ENCODE measurements around the gene PCDHB13. TPM values are rescaled to one million over a fixed set of nuclear protein-coding genes. Genes with fewer than 3 reads are reported as not detected.

Gene PCDHB13
- total RNA-seq = 0.19 and 1.1 TPM in 2 replicates

DNA sequence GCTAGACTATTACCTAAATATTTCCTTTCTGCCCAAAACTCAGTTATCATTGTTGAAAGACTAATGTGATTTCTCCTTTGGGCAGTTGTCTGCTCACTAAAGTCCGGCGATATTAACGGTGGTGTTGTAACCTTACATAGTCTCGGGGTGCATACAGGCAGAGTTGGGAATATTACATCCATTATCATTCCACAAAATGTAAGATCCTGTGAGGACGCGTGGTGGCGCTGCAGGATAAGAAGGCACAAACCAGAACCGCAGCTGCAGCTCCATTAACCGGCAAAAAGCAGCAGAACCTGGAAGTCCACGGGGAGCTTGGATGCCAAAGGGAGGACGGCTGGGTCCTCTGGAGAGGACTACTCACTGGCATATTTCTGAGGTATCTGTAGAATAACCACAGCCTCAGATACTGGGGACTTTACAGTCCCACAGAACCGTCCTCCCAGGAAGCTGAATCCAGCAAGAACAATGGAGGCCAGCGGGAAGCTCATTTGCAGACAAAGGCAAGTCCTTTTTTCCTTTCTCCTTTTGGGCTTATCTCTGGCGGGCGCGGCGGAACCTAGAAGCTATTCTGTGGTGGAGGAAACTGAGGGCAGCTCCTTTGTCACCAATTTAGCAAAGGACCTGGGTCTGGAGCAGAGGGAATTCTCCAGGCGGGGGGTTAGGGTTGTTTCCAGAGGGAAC, at the start of gene PCDHB13:
PCDHB13 (plus strand) TSS at position 264 of the 684 bp plus-strand sequence; CDS start at position 469, 205 bp downstream.

DNA sequence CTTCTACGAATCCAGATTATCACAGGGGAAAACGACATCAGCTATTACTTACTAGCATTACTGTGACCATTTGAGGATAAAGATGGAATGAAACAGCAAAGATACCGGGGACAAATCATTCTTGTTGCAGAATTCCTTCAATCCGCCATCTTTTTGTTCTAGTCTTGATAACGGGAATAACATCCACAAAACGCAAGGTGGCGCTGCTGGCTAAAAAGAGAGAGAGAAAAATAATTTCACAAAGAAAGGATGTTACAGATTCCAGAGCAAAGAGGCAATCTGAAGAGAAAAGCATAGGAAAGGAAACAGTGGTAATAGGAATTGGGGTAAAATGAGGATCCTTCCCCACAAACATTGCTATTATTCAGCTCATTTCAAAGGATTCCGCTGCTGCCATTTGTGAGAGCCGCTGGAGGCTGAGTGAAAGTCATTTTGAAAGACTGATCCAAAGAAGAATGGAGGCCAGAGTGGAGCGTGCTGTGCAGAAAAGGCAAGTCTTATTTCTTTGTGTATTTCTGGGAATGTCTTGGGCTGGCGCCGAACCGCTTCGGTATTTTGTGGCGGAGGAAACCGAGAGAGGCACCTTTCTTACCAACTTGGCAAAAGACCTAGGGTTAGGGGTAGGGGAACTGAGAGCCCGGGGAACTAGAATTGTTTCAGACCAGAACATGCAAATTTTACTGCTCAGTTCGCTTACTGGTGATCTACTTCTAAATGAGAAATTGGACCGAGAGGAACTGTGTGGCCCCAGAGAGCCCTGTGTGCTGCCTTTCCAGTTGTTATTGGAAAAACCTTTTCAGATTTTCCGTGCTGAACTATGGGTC, 41.1 kb upstream of the PCDHB13 start, which contains the start of gene PCDHB7:
PCDHB7 (plus strand) TSS at position 264 of the 824 bp plus-strand sequence; CDS start at position 456, 192 bp downstream.

DNA sequence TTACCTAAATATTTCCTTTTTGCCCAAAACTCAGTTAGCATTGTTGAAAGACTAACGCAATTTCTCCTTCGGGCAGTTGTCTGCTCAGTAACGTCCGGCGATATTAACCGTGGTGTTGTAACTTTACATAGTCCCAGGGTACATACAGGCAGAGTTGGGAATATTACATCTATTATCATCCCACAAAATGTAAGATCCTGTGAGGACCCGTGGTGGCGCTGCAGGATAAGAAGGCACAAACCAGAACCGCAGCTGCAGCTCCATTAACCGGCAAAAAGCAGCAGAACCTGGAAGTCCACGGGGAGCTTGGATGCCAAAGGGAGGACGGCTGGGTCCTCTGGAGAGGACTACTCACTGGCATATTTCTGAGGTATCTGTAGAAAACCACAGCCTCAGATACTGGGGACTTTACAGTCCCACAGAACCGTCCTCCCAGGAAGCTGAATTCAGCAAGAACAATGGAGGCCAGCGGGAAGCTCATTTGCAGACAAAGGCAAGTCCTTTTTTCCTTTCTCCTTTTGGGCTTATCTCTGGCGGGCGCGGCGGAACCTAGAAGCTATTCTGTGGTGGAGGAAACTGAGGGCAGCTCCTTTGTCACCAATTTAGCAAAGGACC, 36.0 kb upstream of the PCDHB13 start, which contains the start of gene PCDHB8:
PCDHB8 (plus strand) TSS at position 214 of the 615 bp plus-strand sequence; CDS start at position 459, 245 bp downstream.

DNA sequence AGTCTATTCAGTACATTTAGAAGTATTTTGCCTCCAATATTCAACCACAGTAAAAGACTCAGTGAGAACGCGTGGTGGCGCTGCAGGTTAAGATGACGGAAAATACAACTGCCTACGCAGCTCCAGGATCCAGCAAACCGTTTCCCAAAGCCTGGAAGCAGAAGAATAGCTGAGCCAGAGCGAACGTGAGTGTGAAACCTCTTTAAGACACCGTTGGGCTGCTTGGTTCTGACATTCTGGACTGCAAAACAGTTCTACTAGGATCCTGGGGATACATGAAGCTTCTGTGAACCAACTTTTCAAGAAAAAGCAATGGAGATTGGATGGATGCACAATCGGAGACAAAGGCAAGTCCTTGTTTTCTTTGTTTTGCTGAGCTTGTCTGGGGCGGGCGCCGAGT, 31.5 kb upstream of the PCDHB13 start, which contains the start of gene PCDHB16:
PCDHB16 (plus strand) TSS at position 140 of the 400 bp plus-strand sequence; CDS start at position 313, 173 bp downstream.

DNA sequence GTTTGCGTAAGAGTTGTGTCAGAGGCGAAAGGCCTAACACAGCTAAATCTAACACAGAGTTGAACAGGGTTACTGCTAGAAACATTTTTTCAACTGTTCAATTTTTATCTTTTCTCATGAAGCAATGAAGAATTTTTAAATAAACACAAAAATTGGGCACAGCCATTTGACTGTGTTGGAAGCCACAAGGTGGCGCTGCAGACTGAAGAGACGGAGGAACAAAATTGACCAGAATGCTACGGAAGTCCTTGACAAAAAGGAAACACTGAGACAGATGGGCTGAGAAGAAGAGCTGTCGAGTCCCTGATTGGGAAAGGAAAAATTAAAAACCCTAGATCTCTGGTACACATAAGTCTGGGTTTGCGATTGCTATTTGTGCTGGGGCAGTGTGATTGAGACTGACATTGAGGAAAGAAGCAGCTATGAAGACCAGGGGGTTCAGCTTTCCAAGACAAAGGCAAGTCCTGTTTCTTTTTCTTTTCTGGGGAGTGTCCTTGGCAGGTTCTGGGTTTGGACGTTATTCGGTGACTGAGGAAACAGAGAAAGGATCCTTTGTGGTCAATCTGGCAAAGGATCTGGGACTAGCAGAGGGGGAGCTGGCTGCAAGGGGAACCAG, 26.7 kb upstream of the PCDHB13 start, which contains the start of gene PCDHB9:
PCDHB9 (plus strand) TSS at position 265 of the 616 bp plus-strand sequence; CDS start at position 423, 158 bp downstream.

DNA sequence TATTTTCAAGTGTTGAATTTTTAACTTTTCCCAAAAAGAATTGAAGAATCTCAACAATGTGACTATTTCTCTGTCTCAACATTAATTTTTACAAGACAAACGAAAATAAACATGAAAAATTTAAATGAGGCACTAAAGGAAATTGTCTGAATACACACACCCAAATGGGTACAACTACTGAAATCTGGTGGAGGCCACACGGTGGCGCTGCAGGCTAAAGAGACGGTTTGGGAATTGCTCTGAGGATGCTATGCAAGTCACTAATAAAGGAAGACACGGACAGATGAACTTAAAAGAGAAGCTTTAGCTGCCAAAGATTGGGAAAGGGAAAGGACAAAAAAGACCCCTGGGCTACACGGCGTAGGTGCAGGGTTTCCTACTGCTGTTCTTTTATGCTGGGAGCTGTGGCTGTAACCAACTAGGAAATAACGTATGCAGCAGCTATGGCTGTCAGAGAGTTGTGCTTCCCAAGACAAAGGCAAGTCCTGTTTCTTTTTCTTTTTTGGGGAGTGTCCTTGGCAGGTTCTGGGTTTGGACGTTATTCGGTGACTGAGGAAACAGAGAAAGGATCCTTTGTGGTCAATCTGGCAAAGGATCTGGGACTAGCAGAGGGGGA, 21.5 kb upstream of the PCDHB13 start, which contains the start of gene PCDHB10:
PCDHB10 (plus strand) TSS at position 244 of the 616 bp plus-strand sequence; CDS start at position 444, 200 bp downstream.

DNA sequence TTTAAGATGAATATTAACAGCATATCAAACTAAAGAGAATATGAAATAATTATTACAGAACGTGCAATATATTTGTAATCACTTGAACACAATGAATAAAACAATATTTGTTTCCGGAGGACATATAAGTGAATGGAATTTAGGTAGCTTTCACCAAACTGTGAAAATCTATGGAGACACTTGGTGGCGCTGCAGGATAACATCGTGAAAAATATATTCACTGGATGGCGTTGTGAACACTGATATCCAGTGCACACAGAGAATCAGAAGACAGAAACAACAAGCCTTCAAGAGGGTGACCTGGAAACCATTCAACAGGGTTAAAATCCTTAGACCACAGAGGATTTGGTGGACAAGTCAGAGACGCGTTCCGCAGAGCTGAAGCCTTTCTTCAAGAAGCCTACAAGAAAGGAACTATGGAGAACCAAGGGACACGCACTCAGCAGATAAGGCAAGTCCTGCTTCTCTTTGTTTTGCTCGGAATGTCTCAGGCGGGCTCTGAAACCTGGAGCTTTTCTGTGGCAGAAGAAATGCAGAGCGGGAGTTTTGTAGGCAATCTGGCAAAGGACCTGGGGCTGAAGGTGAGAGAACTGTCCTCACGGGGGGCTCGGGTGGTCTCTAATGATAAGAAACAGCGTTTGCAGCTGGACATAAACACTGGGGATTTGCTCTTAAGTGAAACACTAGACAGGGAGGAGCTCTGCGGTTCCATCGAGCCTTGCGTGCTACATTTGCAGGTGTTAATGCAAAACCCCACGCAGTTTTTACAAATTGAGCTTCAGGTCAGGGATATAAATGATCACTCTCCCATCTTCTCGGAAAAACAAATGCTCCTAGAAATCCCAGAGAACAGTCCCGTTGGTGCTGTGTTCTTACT, 14.1 kb upstream of the PCDHB13 start, which contains the start of gene PCDHB11:
PCDHB11 (plus strand) TSS at position 269 of the 877 bp plus-strand sequence; CDS start at position 417, 148 bp downstream.

DNA sequence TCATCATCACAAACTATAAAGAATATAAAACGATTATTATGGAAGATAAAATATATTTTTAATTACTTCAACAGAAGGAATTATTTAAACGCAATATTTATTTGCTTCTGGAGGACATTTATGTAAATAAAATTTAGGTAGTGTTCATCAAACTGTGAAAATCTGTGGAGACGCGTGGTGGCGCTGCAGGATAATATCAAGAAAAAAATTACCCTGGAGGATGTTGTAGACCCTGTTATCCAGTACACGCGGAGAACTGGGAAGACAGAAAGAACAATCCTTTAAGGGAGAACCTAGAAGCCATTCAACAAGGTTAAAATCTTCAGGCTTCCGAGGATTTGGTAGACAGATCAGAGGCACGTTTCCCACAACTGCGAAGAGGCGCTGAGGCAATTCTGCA, 5.2 kb upstream of the PCDHB13 start, which contains the start of gene PCDHB12:
PCDHB12 (plus strand) TSS at position 242 of the 400 bp plus-strand sequence. CDS start 189 bp downstream, outside the sequence.

DNA sequence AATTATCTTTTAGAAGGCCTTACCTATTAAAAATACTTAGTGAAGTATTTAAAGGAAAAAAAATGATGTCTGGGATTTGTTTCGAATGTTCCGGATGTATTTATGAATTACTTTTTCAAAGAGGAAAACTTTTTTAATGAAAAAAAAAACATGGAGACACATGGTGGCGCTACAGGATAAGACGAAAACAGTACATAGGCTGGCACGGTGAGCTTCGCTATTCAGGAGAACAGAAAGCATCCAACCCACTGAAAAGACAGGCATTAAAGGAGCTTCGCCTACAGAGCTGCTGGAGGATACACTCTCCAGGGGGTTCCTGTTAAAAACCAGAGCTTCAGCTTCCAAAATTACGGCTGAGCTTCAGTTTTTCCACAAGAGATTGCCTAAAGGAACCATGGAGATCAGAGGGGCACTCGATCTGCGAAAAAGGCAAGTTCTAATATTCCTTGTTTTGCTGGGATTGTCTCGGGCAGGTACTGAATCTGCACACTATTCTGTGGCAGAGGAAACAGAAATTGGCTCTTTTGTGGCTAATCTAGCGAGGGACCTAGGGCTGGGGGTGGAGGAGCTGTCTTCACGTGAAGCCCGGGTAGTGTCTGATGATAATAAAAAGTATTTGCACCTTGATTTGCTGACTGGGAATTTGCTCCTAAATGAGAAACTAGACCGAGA, 9.5 kb downstream of the PCDHB13 start, which contains the start of gene PCDHB14:
PCDHB14 (plus strand) TSS at position 232 of the 672 bp plus-strand sequence; CDS start at position 395, 163 bp downstream.

DNA sequence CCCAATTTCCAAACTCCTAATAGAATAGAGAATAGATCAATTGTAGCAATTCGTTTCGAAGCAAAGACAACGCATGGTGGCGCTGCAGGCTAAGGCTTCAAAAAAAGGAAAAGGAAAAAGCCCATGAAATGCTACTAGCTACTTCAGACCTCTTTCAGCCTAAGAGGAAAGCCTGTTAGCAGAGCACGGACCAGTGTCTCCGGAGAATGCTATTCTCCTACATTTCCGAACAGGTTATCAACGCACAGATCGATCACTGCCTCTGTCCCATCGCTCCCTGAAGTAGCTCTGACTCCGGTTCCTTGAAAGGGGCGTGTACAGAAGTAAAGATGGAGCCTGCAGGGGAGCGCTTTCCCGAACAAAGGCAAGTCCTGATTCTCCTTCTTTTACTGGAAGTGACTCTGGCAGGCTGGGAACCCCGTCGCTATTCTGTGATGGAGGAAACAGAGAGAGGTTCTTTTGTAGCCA, 31.6 kb downstream of the PCDHB13 start, which contains the start of gene PCDHB15:
PCDHB15 (plus strand) TSS at position 146 of the 468 bp plus-strand sequence; CDS start at position 330, 184 bp downstream.

Other genes with a start within 250 kb of the PCDHB13 start
- 0.19 and 1.4 TPM in 2 replicates for gene PCDHAC2, start 247.4 kb upstream of the PCDHB13 start, total RNA-seq
- not detected in 2 replicates for gene PCDHB1, start 162.5 kb upstream of the PCDHB13 start, total RNA-seq
- gene PCDHB2, start 119.3 kb upstream of the PCDHB13 start, total RNA-seq = 0.77 and 6.5 TPM in 2 replicates
- gene PCDHB3, start 113.4 kb upstream of the PCDHB13 start, total RNA-seq = 0.19 and 3.9 TPM in 2 replicates
- under 0.01 and 0.85 TPM in 2 replicates for gene PCDHB4, start 92.1 kb upstream of the PCDHB13 start, total RNA-seq
- 0.58 and 3.1 TPM in 2 replicates for gene PCDHB5, start 78.7 kb upstream of the PCDHB13 start, total RNA-seq
- under 0.01 and 0.28 TPM in 2 replicates for gene PCDHB6, start 63.9 kb upstream of the PCDHB13 start, total RNA-seq
- 0.19 and 1.1 TPM in 2 replicates for gene PCDHB7, start 41.3 kb upstream of the PCDHB13 start, total RNA-seq
- under 0.01 and 1.4 TPM in 2 replicates for gene PCDHB8, start 36.1 kb upstream of the PCDHB13 start, total RNA-seq
- gene PCDHB16, start 31.5 kb upstream of the PCDHB13 start, total RNA-seq = 0.19 and 1.7 TPM in 2 replicates
- under 0.01 and 0.56 TPM in 2 replicates for gene PCDHB9, start 26.8 kb upstream of the PCDHB13 start, total RNA-seq
- 0.19 and 1.7 TPM in 2 replicates for gene PCDHB10, start 21.6 kb upstream of the PCDHB13 start, total RNA-seq
- gene PCDHB11, start 14.3 kb upstream of the PCDHB13 start, total RNA-seq = 0.19 and 0.85 TPM in 2 replicates
- under 0.01 and 0.28 TPM in 2 replicates for gene PCDHB12, start 5.2 kb upstream of the PCDHB13 start, total RNA-seq
- 0.58 and 2.5 TPM in 2 replicates for gene PCDHB14, start 9.4 kb downstream of the PCDHB13 start, total RNA-seq
- gene PCDHB15, start 31.5 kb downstream of the PCDHB13 start, total RNA-seq = 0.38 and 1.4 TPM in 2 replicates
- under 0.01 and 0.19 TPM in 2 replicates for gene SLC25A2, start 90.1 kb downstream of the PCDHB13 start, total RNA-seq
- 90.2 and 102 TPM in 2 replicates for gene TAF7, start 106.9 kb downstream of the PCDHB13 start, total RNA-seq
- gene PCDHGA1, start 116.6 kb downstream of the PCDHB13 start, total RNA-seq = 0.38 and 1.4 TPM in 2 replicates
- gene PCDHGA2, start 124.8 kb downstream of the PCDHB13 start, total RNA-seq = 1.5 and 3.1 TPM in 2 replicates
- gene PCDHGA3, start 129.9 kb downstream of the PCDHB13 start, total RNA-seq = 0.38 and 1.7 TPM in 2 replicates
- gene PCDHGB1, start 136.2 kb downstream of the PCDHB13 start, total RNA-seq = 0.38 and 3.1 TPM in 2 replicates
- gene PCDHGA4, start 141.1 kb downstream of the PCDHB13 start, total RNA-seq = 2.9 and 8.2 TPM in 2 replicates
- 1.2 and 2.5 TPM in 2 replicates for gene PCDHGB2, start 146.1 kb downstream of the PCDHB13 start, total RNA-seq
- 0.58 and 1.1 TPM in 2 replicates for gene PCDHGA5, start 150.2 kb downstream of the PCDHB13 start, total RNA-seq
- 1.9 and 4.5 TPM in 2 replicates for gene PCDHGB3, start 156.3 kb downstream of the PCDHB13 start, total RNA-seq
- 1.5 and 3.1 TPM in 2 replicates for gene PCDHGA6, start 160.0 kb downstream of the PCDHB13 start, total RNA-seq
- gene PCDHGA7, start 168.8 kb downstream of the PCDHB13 start, total RNA-seq = 1.5 and 3.7 TPM in 2 replicates
- 9.6 and 22.0 TPM in 2 replicates for gene PCDHGB4, start 173.8 kb downstream of the PCDHB13 start, total RNA-seq
- gene PCDHGA8, start 178.7 kb downstream of the PCDHB13 start, total RNA-seq = 1.3 and 2.8 TPM in 2 replicates
- gene PCDHGB5, start 184.0 kb downstream of the PCDHB13 start, total RNA-seq = 17.8 and 21.4 TPM in 2 replicates
- gene PCDHGA9, start 188.9 kb downstream of the PCDHB13 start, total RNA-seq = 2.1 and 3.1 TPM in 2 replicates
- gene PCDHGB6, start 194.1 kb downstream of the PCDHB13 start, total RNA-seq = 0.96 and 2.5 TPM in 2 replicates
- 1.2 and 3.4 TPM in 2 replicates for gene PCDHGA10, start 199.1 kb downstream of the PCDHB13 start, total RNA-seq
- gene PCDHGB7, start 203.8 kb downstream of the PCDHB13 start, total RNA-seq = 1.9 and 4.5 TPM in 2 replicates
- 3.1 and 4.5 TPM in 2 replicates for gene PCDHGA11, start 207.1 kb downstream of the PCDHB13 start, total RNA-seq
- gene PCDHGA12, start 216.6 kb downstream of the PCDHB13 start, total RNA-seq = 6.7 and 14.7 TPM in 2 replicates